GM21515 (cell line): ENCODE data around the gene BCO2.
"Not testable (repeated sequence)": the region's sequence is repeated elsewhere in the genome, so short reads cannot be mapped to it uniquely, and the experiment has no call there.

Experiments
- ATAC-seq: cut with Tn5 transposase; IDR thresholded peaks from one replicate; pipeline ENCODE4 v1.9.1; 2021; ENCODE audit not compliant: unreplicated experiment

BCO2 gene

GRCh38 chr11:112165049-112165448, 10.3 kb upstream of the BCO2 start:
- ATAC-seq = no peak

DNA sequence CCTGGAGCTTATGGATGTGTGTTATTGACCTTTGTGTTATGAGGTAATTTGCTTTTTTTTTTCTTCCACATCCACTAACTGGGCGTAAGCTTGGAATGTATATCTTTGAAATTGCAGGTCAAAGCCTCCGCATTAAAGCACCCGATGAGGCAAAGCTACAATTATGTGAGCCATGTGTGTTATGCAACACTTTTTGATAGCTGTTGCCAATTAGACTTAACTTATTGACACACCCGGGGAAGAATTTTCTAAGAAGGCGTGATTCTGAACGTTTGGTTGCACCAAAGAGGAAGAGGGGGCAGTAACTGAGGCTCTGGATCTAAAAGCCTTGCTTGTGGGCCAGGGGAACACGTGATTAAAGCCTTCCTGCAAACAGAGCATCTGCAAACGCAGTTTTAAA, 8.8 kb upstream of the BCO2 start:
- no peak for ATAC-seq

GRCh38 chr11:112167145-112167544, 8.2 kb upstream of the BCO2 start, which contains the start of gene TEX12:
TSS of gene TEX12 (plus strand) at chr11:112167372. CDS start at chr11:112169269, 1,897 bp downstream.
- no peak for ATAC-seq

DNA sequence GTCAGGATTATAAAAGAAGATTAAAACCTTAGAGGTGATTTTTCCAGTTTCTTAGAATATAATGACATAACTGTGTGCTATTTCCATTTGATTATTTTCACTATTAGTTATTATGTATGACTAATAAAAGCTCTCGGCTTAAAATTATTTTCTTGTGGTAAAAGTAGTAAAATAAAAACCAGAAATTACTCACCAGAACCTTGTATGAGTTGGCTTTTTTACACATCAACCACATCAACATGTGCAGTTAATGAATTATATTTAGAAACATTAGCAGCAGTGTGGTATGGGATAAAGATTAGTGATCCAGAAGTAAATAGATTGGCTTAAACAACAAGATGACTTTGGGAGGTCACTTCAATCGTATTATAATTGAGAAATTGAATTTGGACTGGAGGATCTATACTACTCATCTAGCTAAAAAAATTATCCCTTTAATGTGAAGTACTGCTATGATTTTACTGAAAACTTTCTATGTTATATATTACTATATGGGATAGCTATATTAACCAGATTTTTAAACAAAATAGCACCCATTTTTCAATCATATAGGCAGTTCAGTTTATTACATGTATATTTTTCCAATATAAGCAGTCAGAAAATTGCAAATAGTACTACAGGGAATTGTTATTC, 2.8 kb upstream of the BCO2 start:
- no peak for ATAC-seq

- no peak for ATAC-seq
Observed at GRCh38 chr11:112173152-112173551, 2.2 kb upstream of the BCO2 start.

DNA sequence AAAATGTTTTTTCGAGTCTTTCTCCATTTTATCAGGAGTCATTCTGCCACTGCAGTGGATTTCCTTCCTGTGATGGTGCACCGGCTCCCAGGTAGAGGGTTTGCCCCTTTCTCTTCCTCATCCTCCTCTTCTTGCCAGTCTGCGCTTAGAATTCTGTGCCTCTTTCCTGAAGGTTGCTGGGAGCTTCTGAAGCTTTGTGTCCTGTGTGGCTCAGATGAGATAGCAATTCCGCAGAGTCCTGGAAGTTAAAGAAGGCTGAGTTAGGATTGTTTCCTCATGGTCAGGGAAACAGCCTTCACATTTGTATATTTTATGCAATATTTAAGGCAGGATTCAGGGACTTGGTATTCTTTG, 264 bp downstream of the BCO2 start:
- ATAC-seq = no peak

DNA sequence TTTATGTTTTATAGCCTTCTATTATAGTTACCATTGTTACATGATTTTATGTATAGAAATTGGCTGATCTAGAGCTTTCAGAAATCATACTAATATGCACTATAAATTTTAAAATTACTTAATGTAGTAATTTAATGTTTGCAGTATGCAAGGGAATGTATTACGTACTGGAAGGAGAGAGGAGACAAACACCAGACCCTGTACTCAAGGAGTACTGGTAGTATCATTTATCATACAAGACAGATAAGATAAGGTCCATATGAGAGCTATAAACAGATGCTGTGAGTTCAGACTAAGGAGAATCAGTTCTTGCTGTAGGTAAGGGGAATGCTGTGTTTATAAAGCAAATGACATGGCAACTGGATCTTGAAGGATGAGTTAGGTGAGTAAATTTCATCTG, 765 bp downstream of the BCO2 start:
- no peak for ATAC-seq

DNA sequence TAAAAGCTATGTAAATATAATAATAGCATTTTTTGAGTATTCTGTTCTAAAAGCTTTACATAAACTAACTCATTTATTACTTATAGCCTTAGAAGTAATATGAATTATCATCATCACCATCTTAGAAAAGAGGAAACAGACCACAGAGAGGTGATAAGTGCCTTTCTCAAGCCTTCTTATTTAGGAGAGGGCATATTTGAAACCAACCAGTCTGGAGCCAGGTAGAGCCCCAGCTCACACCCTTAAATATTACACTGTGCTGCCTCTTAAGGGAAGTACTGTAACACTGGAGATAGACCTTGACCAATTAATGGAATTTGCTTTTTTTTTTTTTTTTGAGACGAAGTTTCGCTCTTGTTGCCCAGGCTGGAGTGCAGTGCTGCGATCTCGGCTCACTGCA, 2.3 kb downstream of the BCO2 start:
- no peak for ATAC-seq

DNA sequence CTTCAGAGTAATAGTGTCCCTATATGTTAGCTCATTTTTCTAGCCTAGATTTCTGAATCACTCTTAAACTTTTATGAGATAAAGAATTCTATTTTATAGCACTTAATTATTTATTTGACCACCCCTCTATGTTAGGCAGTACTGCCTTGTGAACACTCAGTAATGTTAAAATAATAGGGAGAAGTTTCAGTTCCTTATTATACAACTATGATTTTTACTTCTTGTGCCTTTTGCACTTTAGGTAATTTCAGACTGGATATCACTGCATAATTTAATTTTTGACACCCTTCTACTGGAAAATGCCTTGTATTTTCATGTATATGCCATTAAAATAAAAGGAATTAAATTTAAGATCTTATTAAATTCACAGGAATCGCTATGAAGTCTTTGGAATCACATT, 3.1 kb downstream of the BCO2 start:
- no peak for ATAC-seq

GRCh38 chr11:112178936-112179335, 3.6 kb downstream of the BCO2 start:
- no peak for ATAC-seq

GRCh38 chr11:112179601-112180000, 4.3 kb downstream of the BCO2 start:
- peak; percentile 59 for ATAC-seq

DNA sequence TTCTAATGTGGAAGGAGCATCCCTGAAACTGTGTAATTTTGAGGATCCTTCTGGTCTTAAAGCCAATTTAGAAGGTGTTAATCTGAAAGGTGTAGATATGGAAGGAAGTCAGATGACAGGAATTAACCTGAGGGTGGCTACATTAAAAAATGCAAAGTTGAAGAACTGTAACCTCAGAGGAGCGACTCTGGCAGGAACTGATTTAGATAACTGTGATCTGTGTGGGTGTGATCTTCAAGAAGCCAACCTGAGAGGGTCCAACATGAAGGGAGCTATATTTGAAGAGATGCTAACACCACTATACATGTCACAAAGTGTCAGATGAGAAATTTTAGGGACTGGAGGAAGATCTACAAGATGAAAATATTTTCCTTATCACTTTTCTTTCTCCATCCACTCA, 7.6 kb downstream of the BCO2 start:
- ATAC-seq = no peak

DNA sequence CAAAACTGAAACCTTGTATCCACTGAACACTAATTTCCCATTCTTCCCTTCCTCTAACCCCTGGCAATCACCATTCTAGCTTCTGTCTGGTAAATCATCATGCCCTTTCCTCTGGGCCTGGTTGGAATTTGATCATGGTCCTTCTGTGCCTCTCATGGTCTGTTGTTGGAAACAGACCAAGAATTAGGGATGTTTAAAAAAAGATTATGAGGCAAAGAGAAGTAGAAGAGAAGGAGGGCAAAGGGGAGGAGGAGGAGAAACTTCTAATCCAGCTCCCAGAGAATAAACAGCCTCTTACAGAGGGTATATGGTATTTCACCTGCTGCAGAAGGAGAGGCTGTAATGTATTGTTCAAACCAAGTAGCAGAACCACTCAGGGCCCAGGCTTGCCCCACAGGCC, 10.6 kb downstream of the BCO2 start:
- ATAC-seq = no peak

DNA sequence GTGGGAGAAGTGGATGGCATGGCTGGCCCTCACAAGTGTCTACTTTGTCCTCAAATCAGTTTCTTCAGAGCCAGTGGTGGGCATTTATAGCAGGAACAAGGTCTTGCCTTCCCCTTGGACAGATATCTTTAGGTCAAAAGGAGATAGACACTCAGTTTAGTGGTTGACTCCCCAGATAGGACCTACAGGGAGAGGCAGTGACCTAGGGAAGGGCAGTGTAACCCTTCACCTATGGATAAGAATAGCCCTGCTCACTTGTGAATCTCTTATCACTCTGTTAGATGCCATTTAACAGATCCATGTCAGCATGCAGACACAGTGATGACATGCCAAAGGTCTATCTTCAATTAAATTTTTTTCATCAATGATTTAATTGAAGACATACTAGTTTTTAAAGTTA, 11.0 kb downstream of the BCO2 start:
- no peak for ATAC-seq

DNA sequence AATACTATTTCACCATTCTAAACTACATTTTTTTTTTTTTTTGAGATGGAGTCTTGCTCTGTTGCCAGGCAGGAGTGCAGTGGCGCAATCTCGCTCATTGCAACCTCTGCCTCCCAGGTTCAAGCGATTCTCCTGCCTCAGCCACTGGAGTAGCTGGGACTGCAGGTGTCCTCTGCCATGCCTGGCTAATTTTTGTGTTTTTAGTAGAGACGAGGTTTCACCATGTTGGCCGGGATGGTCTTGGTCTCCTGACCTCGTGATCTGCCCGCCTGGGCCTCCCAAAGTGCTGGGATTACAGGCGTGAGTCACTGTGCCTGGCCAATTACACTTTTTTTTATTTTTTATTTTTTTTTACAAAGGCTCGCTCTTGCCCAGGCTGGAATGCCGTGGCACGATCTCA, 19.8 kb downstream of the BCO2 start:
- ATAC-seq = not testable (repeated sequence)

DNA sequence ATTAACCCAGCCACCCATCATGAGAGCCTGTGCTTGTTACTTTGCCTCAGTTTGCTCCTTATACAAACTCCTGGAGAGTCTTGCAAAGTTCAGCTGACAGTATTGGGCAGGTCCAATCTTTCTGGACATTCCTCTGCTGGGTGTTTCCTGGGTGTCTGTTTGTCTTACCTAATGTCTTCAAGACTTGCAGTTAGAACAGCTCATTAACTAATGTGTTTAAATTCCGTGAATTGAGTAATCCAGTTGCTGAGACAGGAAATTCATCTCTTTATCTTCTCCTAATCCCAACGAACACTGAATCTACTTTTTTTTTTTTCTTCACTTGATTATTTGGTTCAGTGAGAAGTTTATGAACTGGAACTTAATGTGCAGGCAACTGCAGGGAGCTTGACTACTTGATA, 20.6 kb downstream of the BCO2 start:
- ATAC-seq = no peak

GRCh38 chr11:112196519-112197087, 21.3 kb downstream of the BCO2 start:
- no peak for ATAC-seq

DNA sequence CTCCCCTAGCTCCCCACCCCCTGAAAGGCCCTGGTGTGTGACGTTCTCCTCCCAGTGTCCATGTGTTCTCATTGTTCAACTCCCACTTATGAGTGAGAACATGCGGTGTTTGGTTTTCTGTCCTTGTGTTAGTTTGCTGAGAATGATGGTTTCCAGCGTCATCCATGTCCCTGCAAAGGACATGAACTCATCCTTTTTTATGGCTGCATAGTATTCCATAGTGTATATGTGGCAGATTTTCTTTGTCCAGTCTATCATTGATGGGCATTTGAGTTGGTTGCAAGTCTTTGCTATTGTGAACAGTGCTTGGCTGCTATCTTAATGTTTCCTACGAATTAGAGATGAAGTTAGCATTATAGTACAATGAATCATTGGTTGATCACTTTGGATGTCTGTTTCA, 23.8 kb downstream of the BCO2 start:
- ATAC-seq = not testable (repeated sequence)

- no peak for ATAC-seq
Observed at GRCh38 chr11:112200252-112200651, 24.9 kb downstream of the BCO2 start.

GRCh38 chr11:112206071-112206470, 30.8 kb downstream of the BCO2 start:
- no peak for ATAC-seq

DNA sequence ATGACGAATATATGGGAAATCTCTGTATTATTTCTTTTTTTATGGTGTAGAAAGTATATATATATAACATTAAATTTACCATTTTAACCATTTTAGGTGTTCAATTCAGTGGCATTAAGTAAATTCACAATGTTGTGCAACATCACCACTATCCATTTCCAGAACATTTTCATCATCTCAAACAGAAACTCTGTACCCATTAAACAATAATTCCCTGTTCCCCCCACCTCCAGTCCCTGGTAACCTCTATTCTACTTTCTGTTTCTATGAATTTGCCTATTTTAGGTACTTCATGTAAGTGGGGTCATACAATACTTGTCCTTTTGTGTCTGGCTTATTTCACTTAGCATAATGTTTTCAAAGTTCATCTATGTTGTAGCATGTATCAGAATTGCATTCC, 35.6 kb downstream of the BCO2 start:
- no peak for ATAC-seq

- no peak for ATAC-seq
Observed at GRCh38 chr11:112211536-112211935, 36.2 kb downstream of the BCO2 start.

- no peak for ATAC-seq
Observed at GRCh38 chr11:112212290-112212689, 37.0 kb downstream of the BCO2 start.
